Stimulated activated CD8-positive, alpha-beta memory T cell treated with anti-CD3 and anti-CD28 coated beads, Interleukin-7, amount 100 ng/mL, for 48 hours (primary cell): ENCODE measurements around the gene ASAP2.

Experiments
- DNase-seq, 2 donors: peaks; one replicate each; pipeline ENCODE4 v3.0.0-alpha.2; 2020; ENCODE audit warnings: low read depth in 1 of 2; ENCODE audit errors: extremely low read depth in 1 of 2

The ASAP2 gene

GRCh38 chr2:9179572-9180201 is 26.9 kb upstream of the ASAP2 start:
- DNase-seq, result no peak

DNA sequence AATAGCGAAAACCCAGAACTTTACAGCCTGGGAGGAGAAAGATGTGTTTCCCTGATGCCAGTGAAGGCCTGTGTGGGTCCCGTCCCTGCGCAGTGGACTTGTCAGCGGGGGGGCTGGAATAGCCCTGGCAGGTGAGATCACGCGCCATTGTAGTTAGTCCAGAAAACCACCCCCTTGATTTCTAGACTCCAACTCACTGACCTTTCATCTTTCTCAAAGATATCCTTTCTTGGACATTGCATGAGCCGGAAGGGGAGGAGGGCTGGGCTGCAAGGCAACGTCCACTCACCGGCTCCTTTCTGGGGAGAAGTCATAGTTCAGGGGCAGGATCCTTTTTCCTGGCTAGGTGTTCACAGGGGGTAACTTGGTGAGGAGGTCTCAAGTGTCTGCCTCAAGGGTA is 22.3 kb upstream of the ASAP2 start:
- no peak for DNase-seq

DNA sequence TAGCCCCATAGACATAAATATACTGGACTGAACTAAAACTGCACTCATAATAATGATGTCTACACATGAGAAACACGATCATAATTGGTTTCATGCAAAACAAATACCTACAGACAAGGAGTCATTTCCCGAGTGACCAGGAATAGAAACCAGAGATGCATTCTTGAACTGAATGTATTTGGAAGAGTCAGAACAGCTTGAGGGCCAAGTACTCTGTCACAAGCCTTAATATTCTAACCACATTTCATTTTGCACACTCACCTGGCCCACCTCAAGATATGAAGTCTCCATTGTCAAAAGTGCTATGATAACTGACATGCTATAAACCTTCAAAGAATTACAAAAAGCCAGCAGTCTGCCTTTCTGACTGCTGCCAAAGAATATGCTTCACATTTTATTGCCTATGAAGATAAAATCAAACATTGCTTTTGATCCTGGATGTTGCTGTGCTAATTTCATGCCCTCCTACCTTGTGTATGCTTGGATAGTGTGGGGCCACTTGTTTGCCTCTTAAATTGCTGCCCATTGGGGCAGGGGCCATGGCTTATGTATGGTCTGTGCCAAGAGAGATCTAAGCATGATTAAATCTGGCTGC is 18.9 kb upstream of the ASAP2 start:
- no peak for DNase-seq

DNA sequence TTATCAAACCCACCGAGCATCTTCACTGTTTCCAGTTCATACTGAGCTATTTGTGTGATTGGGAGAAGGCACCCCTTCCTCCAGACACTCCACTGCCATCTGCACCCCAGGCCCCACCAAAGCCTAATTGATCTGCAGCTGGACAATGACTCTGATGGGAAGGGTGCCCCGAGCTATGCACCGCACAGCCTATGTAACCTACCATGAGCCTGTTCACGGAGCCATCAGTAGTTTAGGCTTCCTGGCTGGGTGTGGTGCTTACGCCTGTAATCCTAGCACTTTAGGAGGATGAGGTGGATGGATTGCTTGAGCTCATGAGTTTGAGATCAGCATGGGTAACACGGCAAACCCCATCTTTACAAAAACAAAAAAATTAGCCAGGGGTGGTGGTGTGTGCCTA is 17.8 kb upstream of the ASAP2 start:
- no peak for DNase-seq

DNA sequence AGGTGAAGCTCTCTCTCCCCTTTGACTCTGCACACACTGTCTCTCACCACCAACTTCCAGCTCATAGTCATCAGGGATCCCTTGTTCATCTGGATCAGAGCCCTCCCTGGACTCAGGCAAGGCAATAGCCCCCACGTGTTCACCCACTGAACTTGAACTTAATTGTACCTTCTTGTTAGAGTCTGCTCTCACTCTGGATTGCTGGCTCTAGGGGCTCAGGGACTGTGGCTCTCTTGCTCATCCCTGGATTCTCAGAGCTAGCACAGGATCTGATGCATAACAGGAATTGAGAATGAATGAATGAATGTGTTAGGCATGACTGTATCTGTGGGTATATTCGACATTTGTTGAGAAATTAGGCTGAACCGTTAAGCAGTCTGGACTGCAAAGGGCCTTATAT is 16.7 kb upstream of the ASAP2 start:
- DNase-seq, result no peak

DNA sequence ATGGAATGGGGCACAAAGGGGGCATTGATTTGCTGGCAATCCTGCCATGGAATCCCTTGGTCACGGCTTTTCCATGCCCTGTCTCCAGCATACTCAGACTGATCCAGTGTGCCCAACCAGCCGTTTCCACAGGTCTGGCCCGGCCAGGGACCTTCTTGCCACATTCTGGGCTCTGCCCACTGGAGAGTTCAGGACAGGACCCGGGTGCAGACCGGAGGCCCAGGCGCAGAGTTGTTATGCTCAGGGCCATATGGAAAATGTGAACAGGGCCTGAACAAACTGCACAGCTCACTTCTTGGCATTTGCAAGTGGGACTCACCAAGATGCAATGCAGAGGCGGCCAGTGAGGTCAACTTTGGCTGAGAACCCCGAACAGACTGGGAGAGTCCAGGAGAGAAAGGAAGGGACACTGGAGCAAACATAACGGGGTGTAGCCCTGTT is 15.6 kb upstream of the ASAP2 start:
- no peak for DNase-seq

DNA sequence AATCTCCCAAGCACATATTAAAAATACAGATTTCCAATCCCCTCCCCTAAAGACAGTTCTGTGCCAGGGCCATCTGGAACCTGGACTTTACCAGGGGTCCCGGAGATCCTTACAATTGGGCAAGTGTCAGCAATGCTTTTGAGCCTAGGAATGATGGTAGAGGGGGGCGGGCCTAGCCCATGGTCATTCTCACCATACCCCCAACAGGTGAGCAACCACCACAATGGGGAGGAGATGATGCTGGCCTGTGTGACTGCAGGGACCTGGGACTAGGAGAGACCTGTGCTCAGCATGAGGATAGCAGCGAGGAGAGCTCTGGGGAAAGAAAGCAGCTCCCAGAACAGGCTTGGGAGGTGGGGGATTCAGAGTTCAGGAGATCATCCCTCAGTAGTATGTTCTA is 13.9 kb upstream of the ASAP2 start:
- no peak for DNase-seq

DNA sequence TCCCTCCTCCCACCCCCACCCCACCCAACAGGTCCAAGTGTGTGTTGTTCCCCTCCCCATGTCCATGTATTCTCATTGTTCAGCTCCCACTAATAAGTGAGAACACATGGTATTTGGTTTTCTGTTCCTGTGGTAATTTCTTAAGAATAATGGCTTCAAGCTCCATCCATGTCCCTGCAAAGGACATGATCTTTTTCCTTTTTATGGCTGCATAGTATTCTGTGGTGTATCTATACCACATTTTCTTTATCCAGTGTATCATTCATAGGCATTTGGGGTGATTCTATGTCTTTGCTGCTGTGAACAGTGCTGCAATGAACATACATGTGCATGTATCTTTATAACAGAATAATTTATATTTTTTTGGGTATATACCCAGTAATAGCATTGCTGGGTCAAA is 12.3 kb upstream of the ASAP2 start:
- DNase-seq, result no peak

DNA sequence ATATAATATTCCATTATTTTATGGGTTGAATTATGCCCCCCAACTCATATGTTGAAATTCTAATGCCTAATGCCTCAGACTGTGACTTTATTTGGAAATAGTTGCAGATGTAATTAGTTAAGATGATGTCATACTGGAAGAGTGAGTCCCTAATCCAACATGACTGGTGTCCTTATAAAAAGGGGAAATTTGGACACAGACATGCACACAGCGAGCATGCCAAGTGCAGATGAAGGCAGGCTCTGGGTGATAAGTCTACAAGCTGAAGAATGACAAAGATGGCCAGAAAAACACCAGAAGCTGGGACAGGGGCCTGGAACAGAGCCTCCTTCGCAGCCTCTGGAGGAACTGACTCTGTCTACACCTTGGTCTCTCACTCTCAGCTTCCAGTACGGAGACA is 10.0 kb upstream of the ASAP2 start:
- no peak for DNase-seq

GRCh38 chr2:9197916-9198315 is 8.7 kb upstream of the ASAP2 start:
- DNase-seq, result no peak

DNA sequence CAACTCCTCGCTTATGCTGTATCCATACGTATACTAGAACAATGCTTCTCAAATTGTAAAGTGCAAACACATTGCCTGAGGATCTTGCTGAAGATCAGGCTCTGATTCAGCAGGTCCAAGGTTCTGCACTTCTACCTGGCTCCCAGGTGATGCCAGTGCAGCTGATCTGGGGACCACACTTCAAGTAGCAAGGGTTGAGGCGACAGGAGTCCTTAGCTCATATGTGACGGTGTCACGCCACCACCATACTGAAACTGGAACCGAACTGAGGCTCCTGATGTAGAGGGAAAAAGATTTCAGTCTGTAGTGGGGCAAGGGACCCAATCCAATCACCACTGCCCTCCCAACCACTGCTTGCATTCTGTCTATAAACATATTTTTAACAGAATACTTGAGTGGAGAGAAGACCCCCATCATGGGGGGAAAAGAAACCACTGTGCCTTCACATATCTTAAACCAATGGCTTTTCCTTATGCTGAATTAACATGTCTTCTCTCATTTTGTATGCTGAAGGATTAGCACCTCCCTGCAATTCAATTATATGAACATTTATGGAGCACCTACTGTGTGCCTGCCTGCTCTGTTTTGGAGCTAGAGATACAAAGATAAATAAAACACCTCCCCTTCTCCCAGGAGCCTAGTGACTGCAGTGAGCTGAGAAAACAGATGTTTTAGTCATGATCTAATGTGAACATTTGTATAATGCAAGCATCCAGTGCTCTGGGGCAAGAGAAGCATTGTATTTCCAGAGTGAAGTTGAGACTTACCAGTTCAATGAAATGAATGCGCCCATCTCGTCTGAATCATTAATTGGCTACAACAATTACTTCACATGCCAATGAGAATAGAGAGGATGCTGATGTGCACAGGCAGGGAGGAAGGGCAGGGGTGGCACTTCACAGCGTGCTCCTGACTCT is 6.6 kb upstream of the ASAP2 start:
- no peak for DNase-seq

GRCh38 chr2:9200633-9201015 is 6.0 kb upstream of the ASAP2 start:
- DNase-seq, result no peak

DNA sequence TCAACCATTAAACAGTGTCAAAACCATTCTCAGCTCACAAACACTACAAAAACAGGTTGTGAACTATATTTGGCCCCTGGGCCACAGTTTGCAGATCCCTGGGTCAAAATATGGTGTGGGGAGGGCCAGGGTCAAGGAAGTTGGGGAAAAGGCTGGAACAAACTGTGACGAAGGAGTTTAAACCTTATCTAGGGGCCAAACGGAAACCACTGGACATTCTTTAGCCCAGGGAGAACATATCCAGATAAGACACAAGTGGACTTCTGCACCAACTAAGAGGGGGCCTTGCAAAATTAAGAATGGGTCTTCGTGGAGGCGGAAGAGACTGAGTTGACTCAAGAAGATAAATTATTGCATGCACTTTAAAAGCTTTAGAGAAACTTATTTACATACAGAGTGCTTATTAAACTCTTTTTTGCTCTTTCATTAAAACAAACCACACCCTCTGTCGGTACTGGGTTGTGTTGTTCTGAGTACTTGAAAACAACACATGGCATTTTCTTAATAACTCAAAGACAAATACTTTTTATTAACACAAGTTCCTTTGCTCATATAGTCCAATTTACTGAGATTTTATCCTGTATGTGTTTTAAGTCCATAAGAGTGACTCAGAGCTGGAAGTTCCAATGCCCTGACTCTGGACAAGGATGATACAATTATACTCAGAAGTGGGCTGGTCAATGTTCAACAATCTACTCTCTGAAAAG is 5.3 kb upstream of the ASAP2 start:
- DNase-seq, result no peak

DNA sequence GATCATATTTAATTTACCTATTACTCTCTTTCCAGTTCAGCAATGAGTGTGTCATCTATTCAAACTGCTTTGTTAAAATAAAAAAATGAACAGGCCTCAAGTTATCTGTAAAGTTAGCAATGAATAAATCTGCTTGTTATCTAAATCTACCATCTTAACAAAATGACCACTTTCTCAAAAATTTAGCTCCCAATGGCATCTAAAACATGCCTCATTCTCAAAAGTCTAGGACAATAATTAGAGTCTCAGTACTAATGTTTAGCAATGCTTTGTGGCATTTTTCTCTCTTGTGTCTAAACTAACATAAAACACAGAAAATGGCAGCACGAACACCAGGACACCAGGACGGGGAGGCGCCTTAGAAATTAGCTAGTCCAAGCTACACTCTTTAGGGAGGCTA is 3.6 kb upstream of the ASAP2 start:
- no peak for DNase-seq

- DNase-seq, result no peak
Measured at GRCh38 chr2:9203876-9204275, 2.7 kb upstream of the ASAP2 start.

DNA sequence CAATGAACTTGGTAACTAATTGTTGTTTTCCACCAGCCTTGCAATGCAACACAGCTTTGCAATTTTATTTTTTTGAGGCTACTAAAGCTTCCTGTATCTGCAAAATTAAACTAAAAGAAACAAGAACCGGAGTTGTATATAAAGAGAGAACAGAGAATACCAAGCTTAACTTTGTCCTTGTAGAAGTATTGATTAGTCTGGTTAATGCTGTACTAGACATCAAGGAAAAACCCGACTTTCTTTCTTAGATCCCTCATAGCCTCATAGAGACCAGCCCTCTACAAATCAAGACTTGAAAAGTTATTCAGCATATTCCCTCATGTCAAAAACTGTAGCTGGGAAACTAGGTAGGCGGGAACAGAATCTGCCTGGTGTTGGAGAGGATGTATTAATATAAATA is 1.7 kb upstream of the ASAP2 start:
- DNase-seq, result no peak

- no peak for DNase-seq
Measured at GRCh38 chr2:9205486-9205885, 1.1 kb upstream of the ASAP2 start.

DNA sequence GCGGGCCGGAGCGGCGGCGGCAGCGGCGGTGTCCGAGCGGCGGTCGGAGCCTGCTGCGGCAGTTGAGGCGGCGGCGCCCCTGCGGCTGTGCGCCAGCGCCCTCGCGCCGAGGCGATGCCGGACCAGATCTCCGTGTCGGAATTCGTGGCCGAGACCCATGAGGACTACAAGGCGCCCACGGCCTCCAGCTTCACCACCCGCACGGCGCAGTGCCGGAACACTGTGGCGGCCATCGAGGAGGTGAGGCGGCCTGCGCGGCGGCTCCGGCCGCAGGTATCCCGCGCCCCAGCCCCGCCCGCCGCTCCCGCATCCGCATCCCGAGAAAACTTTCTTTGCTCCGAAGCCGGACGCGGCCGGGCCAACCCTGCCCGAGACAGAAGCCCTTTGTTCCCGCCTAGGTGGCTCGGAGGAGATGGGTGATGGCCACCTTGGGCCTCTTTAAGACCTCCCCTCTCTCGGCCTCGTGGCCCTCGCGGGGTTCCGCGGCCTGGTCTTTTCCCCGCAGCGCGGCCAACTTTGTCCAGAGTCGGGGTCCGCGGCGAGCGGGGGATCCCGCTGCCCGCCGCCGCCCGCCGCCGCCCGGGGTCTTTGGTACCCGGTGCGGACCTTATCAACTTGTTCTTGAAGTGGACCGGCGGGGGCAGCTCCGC is 504 bp downstream of the ASAP2 start:
- no peak for DNase-seq

DNA sequence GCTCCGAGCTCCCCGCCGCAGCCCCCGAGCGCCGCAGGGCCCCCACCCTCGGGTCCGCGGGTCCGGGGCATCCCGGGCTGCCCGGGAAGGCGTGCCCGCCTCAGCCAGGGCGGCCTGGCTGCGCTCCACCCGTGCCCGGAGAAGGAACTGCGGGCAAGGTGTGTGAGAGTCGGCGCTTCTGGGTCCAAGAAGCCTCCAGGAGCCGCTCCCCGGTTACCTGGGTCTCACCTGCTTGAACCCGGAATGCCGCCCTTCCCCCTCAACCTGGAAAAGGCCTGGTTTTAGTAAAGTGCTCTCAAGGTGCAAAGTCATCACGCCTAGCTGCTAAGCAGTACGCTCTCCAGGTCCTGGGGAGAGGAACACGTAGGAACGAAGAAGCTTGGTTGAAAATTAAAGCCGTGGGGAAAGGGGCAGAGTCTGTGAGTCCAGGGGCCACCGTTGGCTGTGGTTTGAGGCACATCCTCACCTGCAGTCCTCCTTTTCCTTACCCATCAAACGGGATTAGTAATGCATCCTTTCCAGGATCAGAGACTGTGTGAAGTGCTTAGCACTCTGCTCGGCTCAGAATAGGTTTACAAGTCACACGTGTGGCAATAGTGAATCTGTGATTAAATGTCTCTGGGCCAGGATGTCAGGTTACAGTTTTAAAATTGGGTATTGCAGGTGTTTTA is 1.2 kb downstream of the ASAP2 start:
- no peak for DNase-seq

- no peak for DNase-seq
Measured at GRCh38 chr2:9208875-9209274, 2.3 kb downstream of the ASAP2 start.
